Islet of Langerhans (tissue), 1 donor: Measurements from ENCODE around the gene MBD3.

Experiments
- FAIRE-seq: peaks from one replicate; lab custom pipeline; 2011; peaks lifted over from hg19 to GRCh38; lab: Jason Lieb, UNC

Gene MBD3

GRCh38 chr19:1598777-1599459 lies 6.3 kb upstream of the MBD3 start:
- no peak for FAIRE-seq

DNA sequence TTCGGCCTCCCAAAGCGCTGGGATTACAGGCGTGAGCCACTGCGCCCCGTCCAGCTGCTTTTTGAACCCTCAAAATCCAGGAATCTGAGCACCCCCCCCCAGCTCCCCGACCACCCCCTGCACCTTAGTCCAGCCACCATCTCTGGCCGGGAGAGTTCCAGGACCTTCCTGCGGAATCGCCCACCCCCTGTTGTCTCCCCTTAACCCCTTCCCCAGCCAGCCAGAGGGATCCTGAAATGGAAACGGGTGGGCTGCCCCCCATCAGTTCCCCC lies 772 bp upstream of the MBD3 start:
- no peak for FAIRE-seq

GRCh38 chr19:1592024-1592754 lies 476 bp downstream of the MBD3 start:
- no peak for FAIRE-seq

DNA sequence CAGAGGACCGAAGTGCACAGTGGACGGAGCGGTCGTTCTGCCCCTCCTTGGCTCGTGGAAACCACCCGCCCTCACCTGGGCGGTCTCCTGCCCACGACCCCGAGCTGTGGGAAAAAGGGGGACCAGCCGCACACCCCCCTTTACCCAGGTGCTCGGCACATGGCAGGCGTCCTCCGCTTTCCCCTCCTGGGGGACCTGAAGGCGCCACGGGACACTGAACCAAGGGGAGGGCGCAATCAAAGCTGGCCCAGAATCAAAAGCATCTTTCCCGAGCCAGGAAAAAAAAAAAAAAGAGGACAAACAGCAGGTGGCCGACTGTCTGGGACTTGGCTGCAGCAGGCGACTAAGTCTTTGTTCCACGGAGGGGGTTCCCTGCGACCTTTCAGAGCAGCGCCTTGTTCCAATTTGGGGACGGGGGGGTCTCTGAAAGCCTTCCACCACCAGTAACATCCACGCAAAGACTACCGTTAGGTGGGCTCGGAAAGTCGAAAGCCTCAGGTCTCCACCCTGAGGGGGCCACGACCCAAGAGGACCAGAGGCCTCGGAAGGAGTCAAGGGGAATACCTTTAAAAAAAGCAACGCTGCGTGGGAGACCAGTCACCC lies 1.1 kb downstream of the MBD3 start:
- FAIRE-seq, result no peak

GRCh38 chr19:1590641-1591397 lies 1.8 kb downstream of the MBD3 start:
- FAIRE-seq, result no peak

DNA sequence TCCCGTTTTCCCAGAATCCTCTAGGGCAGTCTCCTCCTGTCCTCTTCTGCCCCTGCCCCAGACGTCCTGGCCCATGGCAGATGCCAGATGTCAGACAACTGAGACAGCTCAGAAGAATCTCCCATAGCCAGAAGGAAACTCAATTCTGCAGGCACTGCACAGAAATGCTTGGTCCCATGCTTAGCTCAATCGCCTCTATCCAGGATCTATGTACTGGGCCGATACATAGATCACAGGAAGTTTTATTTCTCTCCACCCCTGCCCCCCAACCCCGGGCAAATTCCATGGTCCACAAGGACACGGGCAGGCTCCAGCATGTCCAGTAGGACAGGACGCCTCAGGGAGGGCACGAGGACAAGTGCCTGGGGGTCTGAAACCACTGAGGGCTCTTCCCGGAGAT lies 4.8 kb downstream of the MBD3 start:
- FAIRE-seq, result no peak

DNA sequence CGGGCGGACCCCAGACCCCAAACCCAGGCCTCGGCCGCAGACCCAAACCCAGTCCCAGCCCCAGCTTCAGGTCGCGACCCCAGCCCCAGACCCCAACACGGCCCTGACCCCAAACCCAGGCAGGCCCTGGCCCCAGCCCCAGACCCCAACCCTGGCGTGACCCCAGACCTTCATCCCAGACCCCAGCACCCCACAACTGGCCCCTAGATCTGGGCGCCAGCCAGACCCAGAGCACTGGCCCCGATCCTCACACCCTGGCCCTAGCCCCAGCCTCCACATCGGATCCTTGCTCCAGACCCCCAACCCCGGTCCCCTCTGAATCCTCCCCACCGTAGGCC lies 7.5 kb downstream of the MBD3 start:
- FAIRE-seq, result no peak

DNA sequence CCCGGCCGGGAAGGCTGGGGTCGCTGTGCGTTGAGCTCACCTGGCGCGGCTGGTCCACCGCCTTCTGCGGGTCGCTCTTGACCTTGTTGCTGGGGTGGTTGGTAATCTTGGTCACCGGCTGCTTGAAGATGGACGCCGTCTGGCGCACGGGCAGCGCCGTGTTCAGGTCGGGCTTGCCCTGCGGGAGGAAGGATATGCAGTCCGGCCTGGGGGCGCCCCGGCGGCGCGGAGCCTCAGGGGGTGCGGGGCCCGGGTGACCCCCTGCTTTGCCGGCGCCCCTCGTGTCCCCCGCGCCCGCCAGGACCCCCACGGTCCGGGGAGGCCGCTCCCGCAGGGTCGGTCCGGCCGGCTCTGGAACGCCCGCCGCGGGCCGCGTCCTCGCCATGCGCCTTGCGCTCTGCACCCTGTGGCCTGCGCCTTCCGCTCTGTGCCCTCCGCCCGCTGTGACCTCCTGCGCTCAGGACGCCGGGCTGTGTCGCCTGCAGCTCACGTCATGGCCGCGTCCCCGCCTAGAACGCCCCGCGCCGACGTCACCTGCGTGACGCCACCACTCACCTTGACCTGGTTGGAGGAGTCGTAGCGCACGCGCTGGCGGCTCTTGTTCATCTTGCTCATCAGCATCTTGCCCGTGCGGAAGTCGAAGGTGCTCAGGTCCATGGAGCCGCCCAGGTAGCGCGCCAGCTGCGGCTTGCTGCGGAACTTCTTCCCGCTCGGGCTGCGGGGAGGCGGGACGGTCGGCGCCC lies 8.0 kb downstream of the MBD3 start:
- no peak for FAIRE-seq

GRCh38 chr19:1582201-1582600 lies 10.5 kb downstream of the MBD3 start:
- no peak for FAIRE-seq

- no peak for FAIRE-seq
Observed at GRCh38 chr19:1580957-1581356, 11.7 kb downstream of the MBD3 start.

GRCh38 chr19:1580382-1580781 lies 12.3 kb downstream of the MBD3 start:
- no peak for FAIRE-seq

DNA sequence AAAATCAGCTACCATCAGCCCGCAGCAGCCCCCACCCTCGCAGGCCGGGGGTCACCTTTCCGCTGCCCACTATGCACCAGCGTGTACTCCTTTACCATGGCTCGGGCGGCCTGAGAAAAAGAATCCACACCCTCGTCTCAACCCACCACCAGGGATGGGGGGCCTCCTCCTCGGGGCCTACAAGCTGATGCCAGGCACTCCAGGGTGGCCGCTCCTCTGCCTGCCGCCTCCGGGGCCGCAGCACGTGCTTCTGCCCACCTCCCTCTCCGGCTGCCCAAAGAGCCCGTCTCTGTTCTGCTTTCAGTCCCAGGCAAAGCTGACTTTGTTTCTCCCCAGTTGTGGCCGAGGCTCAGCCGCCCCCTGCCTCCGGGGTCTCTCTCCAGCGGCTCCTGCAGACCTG lies 13.4 kb downstream of the MBD3 start:
- FAIRE-seq, result no peak

GRCh38 chr19:1577929-1578618 lies 14.6 kb downstream of the MBD3 start:
- no peak for FAIRE-seq

- no peak for FAIRE-seq
Observed at GRCh38 chr19:1577090-1577928, 15.4 kb downstream of the MBD3 start.

DNA sequence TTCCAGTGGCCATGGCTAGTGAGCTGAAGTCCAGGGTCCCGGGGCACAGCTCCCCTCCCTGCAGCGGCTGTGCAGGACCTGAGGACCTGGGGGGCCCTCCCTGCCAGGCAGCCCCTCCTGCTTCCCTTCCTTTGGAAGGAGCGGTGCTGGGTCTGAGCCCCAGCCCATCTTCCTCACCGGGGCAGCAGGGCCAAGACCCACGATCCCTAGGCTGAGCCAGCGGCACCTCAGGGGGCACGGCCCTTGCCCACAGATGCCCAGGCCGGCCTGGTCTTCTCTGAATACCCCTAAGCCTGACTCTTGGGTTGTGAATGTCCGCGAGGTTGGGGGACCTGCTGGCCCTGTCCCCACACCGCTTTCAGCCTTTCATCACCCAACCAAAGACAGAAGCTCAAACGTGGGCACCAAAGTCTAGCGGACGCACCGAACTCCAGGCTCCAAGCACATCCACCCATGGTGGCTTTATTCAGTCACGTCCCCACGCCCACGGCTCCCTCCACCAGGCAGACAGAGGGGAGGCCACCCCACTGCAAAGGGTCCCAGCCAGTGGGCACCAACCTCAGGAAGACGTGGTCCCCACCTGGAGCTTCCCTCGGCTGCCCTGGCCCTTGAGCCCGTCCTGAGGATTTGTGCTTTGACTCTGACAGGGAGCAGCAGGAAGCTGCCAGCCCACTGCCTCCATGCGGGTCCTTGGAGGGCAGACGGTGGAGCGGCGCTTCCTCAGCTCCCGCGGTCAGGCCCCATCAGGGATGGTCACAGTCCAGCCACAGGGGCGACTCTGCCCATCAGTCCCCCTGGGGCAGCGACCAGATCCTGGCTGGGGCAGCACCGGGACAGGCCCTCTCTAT lies 16.2 kb downstream of the MBD3 start:
- no peak for FAIRE-seq

DNA sequence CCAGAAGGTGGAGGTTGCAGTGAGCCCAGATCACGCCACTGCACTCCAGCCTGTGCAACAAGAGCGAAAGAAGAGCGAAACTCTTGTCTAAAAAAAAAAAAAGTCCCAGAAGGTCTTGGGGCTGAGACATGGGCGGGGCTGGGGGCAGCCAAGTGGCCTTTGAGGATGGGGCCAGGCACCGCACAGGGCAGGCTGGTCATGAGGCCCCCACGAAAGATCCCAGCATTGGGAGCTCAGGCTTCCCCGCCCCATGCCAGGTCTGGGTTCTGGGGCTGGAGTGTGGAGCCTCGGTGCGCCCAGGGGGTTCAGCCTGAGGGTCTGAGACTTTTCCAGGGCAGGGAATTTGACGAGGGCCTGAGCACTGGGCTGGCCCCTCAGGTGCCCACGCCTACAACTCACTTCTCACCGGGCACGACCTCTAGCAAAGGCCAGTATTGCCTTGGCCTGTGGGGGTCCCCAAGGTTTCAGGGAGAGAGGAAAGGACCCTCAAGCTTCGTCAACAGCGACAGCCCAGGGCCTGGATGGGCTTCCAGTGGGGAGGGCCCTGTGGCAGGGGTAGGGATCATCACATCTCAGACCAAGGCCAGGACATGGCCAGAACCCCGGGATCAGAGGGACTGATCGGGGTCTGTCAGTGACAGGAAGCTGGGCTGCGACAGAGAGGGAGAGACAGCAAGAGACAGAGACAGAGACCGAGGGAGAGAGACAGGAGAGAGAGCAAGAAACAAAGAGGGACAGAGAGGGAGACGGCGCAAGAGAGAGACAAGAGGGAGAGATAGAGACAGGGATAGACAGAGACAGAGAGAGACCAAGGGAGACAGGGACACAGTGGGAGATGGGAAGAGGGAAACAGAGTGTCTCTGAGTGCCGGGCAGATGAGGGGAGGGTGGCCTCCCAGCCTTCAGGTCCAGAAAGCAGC lies 17.1 kb downstream of the MBD3 start:
- FAIRE-seq, result no peak

GRCh38 chr19:1574354-1575136 lies 18.1 kb downstream of the MBD3 start:
- FAIRE-seq, result no peak

DNA sequence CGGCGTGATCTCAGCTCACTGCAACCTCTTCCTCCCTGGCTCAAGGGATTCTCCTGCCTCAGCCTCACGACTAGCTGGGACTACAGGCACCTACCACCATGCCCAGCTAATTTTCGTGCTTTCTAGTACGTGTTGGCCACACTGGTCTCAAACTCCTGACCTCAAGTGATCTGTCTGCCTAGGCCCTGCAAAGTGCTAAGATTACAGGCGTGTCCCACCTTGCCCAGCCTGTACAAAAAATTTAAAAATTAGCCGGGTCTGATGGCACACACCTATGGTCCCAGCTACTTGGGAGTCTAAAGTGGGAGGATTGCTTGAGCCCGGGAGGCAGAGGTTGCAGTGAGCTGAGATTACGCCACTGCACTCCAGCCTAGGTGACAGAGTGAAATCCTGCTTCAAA lies 19.9 kb downstream of the MBD3 start:
- FAIRE-seq, result no peak
